NK-92 (cell line): ENCODE data around the gene APLP2.
"Not testable (repeated sequence)": the region's sequence is repeated elsewhere in the genome, so short reads cannot be mapped to it uniquely, and the experiment has no call there.

Experiments
- DNase-seq: peaks from one replicate; lab custom pipeline; 2025; ENCODE audit not compliant: unreplicated experiment; lab: John Stamatoyannopoulos, UW

APLP2 gene

DNA sequence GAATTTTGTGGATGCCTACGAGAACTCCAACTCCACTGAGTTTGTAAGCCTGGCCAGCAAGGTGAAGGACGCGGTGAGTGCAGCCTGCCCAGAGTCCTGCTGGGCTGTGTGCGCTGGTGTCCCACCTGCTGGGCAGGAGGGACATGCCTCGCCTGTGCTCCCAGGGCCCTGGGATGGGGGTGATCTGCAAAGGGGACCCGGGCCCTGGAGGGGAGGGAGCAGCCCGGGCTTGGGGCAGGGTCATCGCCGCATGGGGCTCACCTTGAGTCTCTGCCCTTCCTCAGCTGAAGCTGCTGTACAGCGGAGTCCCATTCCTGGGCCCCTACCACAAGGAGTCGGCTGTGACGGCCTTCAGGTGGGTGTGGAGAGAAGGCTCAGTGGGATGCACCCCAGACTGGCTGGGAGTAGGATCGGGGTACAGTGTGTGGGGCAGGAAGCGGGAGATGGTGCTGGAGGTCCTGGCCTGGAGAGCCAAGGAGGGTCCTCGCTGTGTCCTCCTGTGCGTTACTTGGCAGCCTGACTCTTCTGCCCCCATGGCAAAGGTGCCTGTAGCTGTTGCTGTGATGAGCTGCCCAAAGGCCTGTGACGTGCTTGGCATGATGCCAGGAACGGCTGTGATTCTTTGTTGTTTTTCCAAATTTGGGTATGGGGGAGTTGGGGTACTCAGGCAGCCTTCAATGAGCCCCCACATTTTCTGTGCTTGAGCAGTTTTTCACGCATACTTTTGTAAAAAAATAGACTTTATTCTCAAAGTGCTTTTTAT, 119.1 kb downstream of the APLP2 start:
- no peak for DNase-seq

DNA sequence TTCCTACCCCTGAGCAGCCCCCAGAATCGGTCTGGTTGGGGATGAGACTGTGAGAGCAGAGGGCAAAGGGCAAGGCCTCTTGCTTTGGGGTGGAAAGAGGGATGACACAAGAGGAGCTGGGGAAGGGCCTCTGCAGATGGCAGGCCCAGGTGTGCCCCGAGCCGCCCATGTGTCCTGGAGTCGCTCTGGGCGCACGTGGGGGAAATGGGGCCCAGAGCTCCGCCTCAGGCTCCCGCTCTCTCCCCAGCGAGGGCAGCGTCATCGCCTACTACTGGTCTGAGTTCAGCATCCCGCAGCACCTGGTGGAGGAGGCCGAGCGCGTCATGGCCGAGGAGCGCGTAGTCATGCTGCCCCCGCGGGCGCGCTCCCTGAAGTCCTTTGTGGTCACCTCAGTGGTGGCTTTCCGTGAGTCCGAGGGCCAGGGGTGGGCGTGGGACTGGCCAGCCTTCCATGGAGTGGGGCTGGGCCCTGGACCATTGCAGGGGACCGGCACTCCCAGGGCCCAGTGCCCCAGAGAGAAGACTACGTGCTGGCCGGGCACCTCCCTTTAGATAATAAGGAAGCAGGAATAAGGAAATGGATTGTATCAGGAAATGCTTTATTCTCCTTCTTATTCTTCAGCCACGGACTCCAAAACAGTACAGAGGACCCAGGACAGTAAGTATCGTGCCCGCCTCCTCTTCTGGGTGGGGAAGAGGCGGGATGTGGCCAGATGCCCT, 120.0 kb downstream of the APLP2 start:
- DNase-seq = no peak

DNA sequence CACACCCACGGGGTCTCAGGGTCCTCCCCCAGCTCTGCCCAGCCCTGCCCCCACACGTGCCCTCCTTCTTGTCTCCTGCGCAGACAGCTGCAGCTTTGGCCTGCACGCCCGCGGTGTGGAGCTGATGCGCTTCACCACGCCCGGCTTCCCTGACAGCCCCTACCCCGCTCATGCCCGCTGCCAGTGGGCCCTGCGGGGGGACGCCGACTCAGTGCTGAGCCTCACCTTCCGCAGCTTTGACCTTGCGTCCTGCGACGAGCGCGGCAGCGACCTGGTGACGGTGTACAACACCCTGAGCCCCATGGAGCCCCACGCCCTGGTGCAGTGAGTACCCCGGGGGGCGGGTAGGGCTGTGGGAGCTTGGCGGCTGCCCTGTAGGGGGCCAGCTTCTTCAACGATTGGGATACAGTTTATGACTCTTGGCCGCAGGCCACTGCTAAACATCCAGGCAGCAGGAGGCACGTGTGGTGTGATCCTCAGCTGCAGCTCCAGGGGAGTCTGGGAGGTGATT, 120.7 kb downstream of the APLP2 start:
- no peak for DNase-seq

DNA sequence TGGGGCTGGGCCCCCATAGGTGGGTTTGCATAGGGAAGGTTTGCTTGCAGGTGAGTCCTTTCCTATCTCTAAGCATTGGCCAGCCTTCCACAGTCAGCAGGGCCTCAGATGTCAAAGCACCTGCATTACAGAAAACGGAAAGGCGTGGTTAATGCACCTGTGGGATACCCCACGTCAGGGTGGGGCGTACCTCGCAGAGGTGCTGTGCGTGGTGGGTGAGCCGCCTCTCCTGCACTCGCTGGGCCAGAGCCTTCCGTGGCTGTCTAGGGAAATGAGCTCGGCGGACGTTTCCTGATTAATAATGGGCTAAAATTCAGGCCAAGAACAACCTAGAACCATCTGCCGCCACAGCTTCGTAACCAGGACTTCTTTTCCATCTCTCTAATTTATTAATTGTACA, 122.2 kb downstream of the APLP2 start:
- DNase-seq = no peak

DNA sequence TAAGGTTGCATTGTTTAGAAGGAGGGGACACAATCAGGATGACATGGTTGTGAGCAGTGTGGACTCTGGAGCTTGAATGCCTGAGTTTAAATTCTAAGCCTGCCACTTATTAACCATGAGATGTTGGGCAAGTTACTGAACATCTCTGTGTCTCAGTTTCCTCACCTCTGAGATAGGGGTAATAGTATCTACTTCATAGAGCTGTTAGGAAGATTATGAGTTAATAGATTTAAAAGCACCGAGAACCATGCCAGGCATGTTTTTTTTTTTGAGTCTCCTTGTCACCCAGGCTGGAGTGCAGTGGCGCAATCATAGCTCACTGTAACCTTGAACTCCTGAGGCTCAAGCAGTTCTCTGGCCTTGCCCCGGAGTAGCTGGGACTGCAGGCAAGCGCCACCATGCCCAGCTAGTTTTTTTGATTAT, 123.2 kb downstream of the APLP2 start:
- no peak for DNase-seq

DNA sequence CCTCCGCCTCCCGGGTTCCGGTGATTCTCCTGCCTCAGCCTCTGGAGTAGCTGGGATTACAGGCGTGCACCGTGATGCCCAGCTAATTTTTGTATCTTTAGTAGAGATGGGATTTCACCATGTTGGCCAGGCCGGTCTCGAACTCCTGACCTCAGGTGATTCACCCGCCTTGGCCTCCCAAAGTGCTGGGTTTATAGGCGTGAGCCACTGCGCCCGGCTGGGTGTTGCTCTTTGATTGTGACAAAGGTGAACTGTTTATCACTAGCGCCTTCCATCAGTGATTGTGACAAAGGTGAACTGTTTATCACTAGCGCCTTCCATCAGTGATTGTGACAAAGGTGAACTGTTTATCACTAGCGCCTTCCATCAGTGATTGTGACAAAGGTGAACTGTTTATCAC, 123.9 kb downstream of the APLP2 start:
- DNase-seq = not testable (repeated sequence)
